Activated CD4-positive, alpha-beta T cell treated with anti-CD3 and anti-CD28 coated beads, Interleukin-2, amount 50 U/mL, for 24 hours (primary cell): ENCODE measurements around the gene C11orf86.

Experiments used
- DNase-seq, 2 donors: peaks; one replicate each; pipeline ENCODE4 v3.0.0-alpha.2; 2020; ENCODE audit warnings: low read depth in 1 of 2, low spot score in 1 of 2

C11orf86 gene

DNA sequence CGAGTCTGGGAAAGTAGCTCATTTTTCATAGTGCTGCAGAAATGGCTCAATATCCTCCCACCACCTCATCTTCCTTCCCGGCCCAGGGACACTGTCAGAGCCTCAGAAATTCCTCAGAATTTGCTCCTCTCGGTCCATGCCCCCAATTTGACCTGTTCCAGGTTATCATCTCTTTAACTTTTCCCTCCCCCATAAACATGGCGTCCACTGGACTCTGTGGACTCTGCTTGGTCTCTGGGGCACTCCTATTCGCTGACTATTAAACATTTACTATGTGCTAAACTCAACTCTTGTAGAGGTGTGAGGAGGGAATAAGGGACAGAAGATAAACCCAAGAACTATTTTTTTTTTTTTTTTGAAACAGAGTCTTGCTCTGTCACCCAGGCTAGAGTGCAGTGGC lies 8.8 kb upstream of the C11orf86 start:
- no peak for DNase-seq

- DNase-seq, result no peak
Measured at GRCh38 chr11:66967670-66968425, 7.3 kb upstream of the C11orf86 start.

DNA sequence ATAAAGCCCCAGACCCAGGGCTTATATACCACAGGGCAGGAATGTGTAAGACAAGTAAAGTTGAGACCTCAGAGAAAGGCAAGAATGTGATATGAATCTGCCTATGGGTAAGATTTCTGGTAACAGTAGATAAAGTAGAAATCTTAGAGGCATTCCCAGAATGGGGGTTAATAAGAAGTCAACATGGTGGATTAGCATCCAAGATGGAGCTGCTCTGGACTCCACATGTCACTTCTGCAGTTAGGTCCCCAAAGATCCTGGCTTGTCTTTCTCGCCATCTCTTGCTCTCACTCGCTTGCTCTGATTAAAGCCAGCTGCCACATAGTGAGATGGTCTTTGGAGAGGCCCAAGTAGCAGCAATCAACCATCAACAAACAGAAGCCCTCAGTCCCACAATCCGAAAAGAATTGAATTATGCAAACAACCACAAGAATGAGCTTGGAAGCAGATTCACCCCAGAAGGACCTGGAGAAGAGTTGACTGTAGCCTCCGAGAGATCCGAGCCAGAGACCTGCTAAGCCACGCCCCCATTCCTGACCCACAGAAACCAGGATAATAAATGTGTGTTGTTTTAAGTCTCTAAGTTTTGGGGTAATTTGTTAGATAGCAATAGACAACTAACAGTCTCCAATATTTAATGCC lies 5.4 kb upstream of the C11orf86 start:
- DNase-seq, result no peak

- DNase-seq, result no peak
Measured at GRCh38 chr11:66970371-66970806, 4.7 kb upstream of the C11orf86 start.

DNA sequence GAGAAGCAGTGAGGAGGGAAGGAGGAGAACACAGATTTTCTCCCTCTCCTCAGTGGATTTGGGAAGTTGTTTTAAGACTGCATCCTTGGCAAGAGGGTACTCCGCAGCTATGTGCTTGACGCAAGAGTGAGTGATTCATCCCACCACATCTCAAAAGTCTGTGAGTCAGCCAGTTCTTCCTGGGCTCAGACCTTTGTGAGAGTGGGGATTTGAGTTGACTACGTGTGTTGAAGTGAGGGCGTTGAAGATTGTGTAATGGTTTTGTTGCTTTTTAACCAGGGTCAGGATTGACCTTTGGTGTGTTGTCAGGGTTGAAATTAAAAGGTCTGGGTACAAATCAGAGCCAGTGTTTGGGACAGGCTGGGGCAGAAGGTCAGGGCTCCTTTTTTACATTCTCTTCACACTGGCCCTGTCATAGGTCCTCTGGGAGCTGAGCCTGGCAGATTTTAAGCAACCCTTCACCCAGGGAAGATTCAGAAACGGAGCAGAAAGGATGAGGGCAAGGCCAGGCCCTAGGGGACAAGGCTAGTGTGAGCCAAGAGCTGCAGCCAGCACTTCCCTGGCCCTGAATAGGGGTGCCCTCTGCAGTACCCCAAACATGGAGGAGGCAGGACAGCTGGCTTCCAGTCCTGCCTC lies 4.2 kb upstream of the C11orf86 start:
- DNase-seq, result no peak

DNA sequence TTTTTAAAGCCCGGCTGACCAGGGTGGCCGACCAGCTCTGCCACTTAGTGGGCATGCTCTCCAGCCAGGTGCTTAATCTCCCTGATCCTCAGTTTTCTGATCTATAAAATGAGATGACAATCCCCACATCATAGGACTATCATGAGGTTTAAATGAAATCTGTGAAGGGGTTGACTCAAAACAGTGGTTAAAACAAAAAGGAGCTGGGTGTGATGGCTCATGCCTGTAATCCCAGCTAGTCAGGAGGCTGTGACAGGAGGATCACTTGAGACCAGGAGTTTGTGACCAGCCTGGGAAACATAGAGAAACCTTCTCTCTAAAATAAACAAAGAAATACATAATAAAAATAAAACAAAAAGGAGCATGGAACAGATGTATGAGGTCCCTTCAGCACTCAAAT lies 3.6 kb upstream of the C11orf86 start:
- DNase-seq, result no peak

DNA sequence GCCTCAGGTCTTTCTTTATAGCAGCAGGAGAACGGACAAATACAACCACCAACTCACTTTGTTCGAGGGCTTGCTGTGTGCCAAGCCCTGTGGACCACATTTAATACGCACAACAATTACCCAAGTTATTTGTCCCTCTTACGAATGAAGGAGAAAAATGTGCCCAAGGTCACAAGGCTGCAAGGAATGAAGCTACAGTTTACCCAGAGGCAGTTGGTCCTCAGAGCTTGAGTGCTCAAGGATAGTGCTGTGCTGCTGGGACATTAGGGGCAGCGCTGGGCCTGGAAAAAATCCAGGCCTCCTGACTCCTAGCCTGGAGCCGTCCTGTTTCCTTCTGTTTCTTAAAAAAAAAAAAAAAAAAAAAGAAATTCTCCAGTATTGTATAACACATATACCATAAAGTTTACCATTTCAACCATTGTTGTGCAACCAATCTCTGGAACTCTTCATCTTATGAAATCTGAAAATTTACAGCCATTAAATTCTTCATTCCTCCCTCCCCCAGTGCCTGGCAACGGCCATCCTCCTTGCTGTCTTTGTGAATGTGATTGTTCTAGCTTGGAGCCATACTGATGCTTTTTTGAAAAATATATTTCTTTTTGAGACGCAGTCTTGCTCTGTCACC lies 1.0 kb upstream of the C11orf86 start:
- no peak for DNase-seq

DNA sequence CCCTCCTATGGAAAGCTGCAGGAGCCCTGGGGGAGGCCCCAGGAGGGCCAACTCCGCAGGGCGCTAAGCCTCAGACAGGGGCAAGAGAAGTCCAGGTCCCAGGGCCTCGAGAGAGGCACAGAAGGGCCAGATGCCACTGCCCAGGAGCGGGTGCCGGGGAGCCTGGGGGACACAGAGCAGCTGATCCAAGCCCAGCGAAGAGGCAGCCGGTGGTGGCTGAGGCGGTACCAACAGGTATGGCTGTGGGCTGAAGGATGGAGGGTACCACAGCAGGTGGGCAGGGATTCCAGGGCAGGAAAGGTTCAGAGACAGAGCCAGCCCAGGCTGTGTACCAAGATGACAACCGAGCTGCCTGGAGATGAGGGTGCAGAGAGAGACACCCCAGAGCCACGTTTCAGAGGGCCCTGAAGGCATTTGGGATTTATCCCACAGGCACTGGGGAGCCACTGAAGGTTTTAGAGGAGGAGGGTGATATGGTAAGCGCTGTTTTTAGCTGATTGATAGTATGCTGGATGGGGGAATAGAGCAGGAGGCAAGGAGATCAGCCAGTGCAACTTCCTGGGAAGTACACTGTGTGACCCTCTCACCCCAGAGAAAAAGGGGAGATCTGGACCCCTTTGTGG lies 412 bp downstream of the C11orf86 start:
- DNase-seq, result no peak

GRCh38 chr11:66976028-66976467 lies 944 bp downstream of the C11orf86 start:
- no peak for DNase-seq

DNA sequence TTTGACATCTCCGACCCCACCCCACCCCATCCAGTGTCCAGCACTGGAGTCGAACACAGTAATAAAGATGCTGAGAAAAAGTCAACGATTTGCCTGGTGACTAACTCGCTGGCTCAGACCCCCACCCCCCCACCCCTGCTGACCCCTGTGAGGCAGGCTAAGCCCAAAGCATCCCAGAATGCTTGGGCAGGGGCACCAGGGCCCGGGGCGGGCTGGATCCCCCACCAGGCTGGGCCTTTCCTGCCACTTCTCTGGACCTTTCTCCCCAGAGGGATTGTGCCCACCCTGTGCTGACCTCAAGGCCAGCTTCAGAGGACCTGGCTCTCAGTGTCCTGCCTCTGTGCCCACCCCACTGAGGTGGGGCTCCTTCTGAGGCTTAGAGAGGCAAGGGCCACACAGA lies 1.8 kb downstream of the C11orf86 start:
- DNase-seq, result no peak

GRCh38 chr11:66978229-66978628 lies 3.1 kb downstream of the C11orf86 start:
- no peak for DNase-seq

DNA sequence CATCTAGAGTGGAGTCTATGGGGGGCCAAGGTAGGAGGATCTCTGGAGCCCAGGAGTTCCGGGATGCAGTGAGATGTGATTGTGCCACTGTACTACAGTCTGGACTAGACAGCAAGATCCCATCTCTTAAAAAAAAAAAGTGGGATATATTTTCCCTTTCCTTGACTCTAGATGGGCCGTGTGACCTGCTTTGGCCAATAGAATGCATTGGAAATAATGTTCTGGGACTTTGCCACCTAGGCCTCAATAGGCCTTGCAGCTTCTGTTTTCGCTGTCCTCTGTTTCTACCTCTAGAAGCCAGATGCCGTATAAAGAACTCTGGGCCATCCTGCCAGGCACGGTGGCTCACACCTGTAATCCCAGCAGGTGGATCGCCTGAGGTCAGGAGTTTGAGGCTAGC lies 3.6 kb downstream of the C11orf86 start:
- no peak for DNase-seq

GRCh38 chr11:66979336-66979980 lies 4.4 kb downstream of the C11orf86 start:
- no peak for DNase-seq

DNA sequence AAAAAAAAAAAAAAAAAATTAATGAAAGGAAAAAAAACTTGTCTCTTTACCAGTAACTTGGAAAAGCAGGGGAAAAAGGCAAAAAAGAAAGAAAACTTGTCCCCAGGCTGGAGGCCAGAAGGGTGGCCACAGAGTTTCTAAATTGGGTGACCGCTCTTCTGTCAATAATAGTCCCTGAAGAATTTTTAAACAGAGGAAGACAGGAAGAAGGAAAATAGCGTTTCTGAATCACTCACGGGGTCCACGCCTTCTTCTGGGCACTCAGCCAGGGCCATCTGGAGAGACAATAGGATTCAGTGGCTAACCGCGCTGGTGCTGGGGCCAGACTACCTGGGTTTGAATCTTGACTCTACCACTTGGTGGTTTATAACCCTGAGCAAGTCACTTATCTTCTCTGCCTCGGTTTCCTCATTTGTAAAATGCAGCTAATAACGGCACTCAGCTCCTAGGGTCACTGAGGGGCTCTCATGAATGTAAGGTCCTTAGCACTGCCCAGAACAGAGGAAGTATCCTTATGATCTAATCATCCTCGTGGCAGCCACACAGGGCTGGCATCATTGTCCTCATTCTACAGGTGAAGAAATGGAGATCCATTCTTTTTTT lies 7.0 kb downstream of the C11orf86 start:
- no peak for DNase-seq

DNA sequence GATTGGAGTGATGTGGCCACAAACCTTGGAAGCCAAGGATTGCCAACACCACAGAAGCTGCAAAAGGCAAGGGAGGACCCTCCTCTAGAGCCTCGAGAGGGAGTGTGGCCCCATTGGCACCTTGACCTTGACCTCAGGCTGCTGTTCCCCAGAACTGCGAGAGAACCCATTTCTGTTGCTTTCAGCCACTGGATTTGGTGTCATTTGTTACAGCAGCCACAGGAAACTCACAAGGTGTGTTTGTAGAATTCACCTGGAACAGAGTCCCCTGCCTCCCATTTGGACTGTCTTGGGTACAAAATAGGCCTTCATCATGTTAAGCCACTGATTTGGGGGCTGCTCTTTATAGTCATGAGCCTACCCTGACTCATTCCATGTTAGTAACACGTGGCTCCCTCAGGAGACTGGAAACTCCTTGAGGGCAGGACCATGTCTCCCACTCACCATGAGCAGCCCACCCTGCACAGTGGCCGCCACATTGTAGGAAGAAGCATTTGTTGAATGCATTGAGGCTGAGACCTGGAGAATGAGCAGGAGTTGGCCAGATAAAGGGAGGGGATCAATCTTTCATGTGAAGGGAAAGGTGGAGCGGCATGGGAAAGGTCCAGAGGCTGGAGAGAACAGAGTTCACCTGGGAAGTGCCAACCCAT lies 8.3 kb downstream of the C11orf86 start:
- DNase-seq, result no peak

- DNase-seq, result no peak
Measured at GRCh38 chr11:66985508-66986177, 10.5 kb downstream of the C11orf86 start.

DNA sequence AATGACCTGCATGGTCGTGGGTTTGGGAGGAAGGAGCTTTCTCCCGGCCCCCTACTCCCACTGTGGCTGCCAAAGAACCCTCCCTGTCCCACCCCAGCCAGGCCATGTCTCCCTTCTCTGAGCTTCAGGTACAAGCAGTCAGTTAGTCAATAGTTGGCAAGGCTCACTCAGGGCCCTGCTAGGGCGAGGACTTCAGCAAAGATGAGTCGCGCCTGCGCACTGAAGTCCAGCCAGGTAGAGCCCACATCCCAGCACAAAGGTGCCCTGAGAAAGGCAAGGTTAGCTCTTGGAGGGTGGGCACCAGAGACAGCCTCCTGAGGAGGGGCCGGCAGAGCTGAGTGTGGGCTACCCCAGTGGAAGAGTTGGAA lies 11.1 kb downstream of the C11orf86 start:
- DNase-seq, result no peak

DNA sequence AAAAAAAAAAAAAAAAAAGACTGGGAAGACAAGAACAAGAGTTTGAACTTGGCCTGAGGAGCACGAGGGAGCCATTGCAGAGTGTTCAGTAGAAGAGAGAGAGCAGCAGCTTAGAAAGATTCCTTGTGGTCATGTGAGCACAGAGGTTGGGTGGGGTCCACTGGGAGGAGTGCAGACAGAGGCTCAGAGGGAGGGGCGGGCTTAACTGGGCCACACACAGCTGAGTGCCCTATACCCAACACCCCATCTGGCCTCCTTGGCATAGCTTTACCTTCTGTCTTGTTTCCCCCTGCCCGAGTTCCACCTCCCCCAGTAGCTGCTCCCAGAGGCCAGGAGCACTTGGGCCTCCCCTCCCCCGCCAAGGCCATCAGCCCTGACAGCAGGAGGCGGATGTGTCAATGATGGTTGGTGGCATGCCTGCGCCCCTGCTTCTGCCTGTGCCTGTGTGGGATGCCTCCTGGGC lies 12.1 kb downstream of the C11orf86 start:
- DNase-seq, result no peak

DNA sequence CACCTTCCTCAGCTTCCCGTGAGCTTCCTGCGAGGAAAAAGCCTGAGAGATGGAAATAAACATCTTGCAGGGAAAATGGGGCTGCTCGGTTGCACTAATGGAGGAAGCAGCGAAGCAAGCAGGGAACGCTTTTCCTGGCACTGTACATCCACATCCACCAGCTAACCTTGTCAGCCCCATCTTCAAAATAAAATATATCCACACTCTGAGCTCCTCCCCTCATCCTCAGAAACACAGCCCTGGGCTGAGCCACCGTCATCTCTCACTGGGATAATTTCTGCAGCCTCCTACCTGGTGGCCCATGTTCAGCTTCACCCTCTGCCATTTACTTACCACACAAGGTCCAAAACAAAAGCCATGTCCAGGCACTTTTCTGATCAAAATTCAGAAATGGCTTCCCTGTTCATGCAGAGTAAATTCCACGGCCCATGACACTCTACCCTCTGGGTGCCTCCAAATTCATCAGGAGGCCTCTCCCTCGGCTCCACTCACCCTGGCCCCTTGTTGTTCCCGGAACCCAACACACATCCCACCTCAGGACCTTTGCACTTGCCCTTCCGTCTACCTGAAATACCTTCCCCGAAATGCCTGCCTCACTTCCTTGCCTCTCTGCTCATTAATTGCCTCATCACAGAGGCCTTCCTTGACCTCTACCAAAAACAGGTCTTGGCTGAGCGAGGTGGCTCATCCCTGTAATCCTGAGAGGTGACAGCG lies 13.0 kb downstream of the C11orf86 start:
- DNase-seq, result no peak
